Measurements from ENCODE around the gene CASP8. TPM values are rescaled to one million over a fixed set of nuclear protein-coding genes. Genes with fewer than 3 reads are reported as not detected.

CASP8 gene
- total RNA-seq, 1 experiment from 2014 or later, result 32.8 TPM

DNA sequence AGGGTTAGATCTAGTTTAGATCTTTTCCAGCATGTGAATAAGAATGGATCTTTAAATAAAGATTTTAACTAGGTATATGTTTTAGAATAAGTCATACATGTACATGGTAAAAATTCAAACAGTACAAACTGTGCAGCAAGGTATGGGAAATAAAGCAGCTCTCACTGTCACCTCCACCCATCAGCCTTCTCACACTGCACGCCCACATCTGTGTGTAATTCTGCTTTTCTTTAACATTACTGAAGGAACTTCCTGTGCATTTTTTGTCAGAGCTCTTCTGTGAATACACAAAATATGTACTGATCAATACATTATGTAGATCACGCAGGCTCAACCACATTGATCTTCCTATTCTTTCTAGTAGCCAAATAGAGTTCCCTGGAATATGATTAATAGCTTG, 3.4 kb downstream of the CASP8 start:
- BruUV-seq (replicated peaks), result no TSS peak
- no peak for DNase-seq (ENCODE audit: unreplicated experiment)
- ChIA-PET CTCF (no interaction called here), POLR2A (interaction anchor here (0.6 kb wide), 1 partner anchor 379 kb away, joined by 3 read pairs; no protein-coding TSS in a partner anchor)
- H3K27ac Mint-ChIP-seq (ENCODE audit: low read depth, unreplicated experiment), result no peak overlapping the region
- no peak overlapping the region for H3K4me3 Mint-ChIP-seq (ENCODE audit: unreplicated experiment)
- H3K9me3 Mint-ChIP-seq (ENCODE audit: unreplicated experiment), result no peaks in the 10 kb centered on the region
- H3K27me3 Mint-ChIP-seq (ENCODE audit: insufficient read depth, unreplicated experiment), result no peaks in the 10 kb centered on the region
- H3K36me3 Mint-ChIP-seq (ENCODE audit: insufficient read depth, unreplicated experiment), result peaks cover 22% of the 10 kb centered on the region
- intact Hi-C loops (cut with micrococcal nuclease), result no loop called here
- H3K4me1 Mint-ChIP-seq (ENCODE audit: insufficient read depth, unreplicated experiment), result peaks cover 30% of the 10 kb centered on the region
- TF ChIP-seq, protein P1, sequence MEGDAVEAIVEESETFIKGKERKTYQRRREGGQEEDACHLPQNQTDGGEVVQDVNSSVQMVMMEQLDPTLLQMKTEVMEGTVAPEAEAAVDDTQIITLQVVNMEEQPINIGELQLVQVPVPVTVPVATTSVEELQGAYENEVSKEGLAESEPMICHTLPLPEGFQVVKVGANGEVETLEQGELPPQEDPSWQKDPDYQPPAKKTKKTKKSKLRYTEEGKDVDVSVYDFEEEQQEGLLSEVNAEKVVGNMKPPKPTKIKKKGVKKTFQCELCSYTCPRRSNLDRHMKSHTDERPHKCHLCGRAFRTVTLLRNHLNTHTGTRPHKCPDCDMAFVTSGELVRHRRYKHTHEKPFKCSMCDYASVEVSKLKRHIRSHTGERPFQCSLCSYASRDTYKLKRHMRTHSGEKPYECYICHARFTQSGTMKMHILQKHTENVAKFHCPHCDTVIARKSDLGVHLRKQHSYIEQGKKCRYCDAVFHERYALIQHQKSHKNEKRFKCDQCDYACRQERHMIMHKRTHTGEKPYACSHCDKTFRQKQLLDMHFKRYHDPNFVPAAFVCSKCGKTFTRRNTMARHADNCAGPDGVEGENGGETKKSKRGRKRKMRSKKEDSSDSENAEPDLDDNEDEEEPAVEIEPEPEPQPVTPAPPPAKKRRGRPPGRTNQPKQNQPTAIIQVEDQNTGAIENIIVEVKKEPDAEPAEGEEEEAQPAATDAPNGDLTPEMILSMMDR (IDR thresholded peaks at IDR 0.05; ENCODE audit: unreplicated experiment), result no peak

DNA sequence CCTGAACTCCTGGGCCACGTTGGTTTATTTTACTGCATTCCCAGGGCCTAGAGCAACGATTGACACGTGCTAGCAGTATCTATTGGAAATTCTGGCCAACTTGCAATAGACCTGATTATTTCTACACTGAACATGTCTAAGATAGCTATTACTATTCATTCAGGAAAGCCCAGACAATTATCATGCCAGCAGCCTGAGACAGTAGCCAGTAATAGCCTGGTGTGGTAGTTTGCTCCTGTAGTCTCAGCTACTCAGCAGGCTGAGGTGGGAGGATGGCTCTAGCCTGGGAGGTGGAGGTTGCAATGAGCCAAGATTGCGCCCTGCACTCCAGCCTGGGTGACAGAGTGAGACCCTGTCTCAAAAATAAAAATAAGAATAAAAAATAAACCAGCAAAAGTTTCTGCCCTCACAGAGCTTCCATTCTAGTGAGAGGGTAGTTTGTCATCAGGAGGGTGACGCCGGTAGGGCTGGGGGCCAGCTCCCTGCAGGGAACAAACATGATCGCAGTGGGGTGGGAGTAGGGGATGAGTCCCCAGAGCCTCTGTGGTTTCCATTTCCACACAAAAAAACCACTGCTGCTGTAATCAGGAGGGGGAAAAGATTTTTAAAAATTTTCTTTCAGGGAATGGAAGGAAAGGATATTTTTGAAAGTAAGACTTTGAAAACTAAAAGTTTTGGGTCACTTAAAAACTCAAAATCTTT, 4.3 kb downstream of the CASP8 start:
- Mint-ChIP-seq H3K4me1 (ENCODE audit: insufficient read depth, unreplicated experiment) (peaks cover 30% of the 10 kb centered on the region), H3K4me3 (ENCODE audit: unreplicated experiment) (no peak overlapping the region), H3K36me3 (ENCODE audit: insufficient read depth, unreplicated experiment) (peaks cover 30% of the 10 kb centered on the region), H3K27ac (ENCODE audit: low read depth, unreplicated experiment) (no peak overlapping the region), H3K27me3 (ENCODE audit: insufficient read depth, unreplicated experiment) (no peaks in the 10 kb centered on the region), H3K9me3 (ENCODE audit: unreplicated experiment) (no peaks in the 10 kb centered on the region)
- TF ChIP-seq, protein P1 (IDR thresholded peaks at IDR 0.05; ENCODE audit: unreplicated experiment), result no peak
- DNase-seq (ENCODE audit: unreplicated experiment), result no peak
- ChIA-PET CTCF (interaction anchor here (0.6 to 1.5 kb wide), 5 partner anchors 15 to 186 kb away, joined by 3 to 7 read pairs (median 6); no protein-coding TSS in a partner anchor), POLR2A (interaction anchor here (0.6 to 0.7 kb wide), 2 partner anchors 187 to 378 kb away, joined by 3 read pairs; partner anchors contain the start of genes STRADB and TRAK2)
- intact Hi-C loops (cut with micrococcal nuclease), result no loop called here
- no TSS peak for BruUV-seq (replicated peaks)

DNA sequence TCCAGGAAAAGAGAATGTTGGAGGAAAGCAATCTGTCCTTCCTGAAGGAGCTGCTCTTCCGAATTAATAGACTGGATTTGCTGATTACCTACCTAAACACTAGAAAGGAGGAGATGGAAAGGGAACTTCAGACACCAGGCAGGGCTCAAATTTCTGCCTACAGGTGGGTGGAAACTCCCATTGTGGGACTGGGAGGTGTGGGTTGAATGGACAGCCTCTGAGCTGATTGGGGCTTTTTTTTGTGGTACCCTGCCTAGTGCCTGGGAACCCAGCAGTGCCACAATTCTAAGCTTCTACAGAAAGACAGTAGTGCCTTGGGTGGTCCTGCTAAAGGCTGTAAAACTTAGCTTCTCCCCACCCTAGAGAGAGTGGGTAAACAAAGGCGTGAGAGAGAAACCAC, 6.3 kb downstream of the CASP8 start:
- H3K4me3 Mint-ChIP-seq (ENCODE audit: unreplicated experiment), result no peak overlapping the region
- peaks cover 48% of the 10 kb centered on the region for H3K36me3 Mint-ChIP-seq (ENCODE audit: insufficient read depth, unreplicated experiment)
- intact Hi-C loops (cut with micrococcal nuclease), result no loop called here
- DNase-seq (ENCODE audit: unreplicated experiment), result no peak
- TF ChIP-seq, protein P1 (IDR thresholded peaks at IDR 0.05; ENCODE audit: unreplicated experiment), result no peak
- CTCF ChIA-PET, result no interaction called here
- H3K27me3 Mint-ChIP-seq (ENCODE audit: insufficient read depth, unreplicated experiment), result no peaks in the 10 kb centered on the region
- H3K27ac Mint-ChIP-seq (ENCODE audit: low read depth, unreplicated experiment), result peak overlapping the region; percentile 54
- BruUV-seq (replicated peaks), result no TSS peak
- H3K9me3 Mint-ChIP-seq (ENCODE audit: unreplicated experiment), result no peaks in the 10 kb centered on the region
- POLR2A ChIA-PET, result interaction anchor here (0.5 to 0.7 kb wide), 2 partner anchors 271 to 371 kb away, joined by 3 to 4 read pairs; no protein-coding TSS in a partner anchor
- peaks cover 20% of the 10 kb centered on the region for H3K4me1 Mint-ChIP-seq (ENCODE audit: insufficient read depth, unreplicated experiment)

DNA sequence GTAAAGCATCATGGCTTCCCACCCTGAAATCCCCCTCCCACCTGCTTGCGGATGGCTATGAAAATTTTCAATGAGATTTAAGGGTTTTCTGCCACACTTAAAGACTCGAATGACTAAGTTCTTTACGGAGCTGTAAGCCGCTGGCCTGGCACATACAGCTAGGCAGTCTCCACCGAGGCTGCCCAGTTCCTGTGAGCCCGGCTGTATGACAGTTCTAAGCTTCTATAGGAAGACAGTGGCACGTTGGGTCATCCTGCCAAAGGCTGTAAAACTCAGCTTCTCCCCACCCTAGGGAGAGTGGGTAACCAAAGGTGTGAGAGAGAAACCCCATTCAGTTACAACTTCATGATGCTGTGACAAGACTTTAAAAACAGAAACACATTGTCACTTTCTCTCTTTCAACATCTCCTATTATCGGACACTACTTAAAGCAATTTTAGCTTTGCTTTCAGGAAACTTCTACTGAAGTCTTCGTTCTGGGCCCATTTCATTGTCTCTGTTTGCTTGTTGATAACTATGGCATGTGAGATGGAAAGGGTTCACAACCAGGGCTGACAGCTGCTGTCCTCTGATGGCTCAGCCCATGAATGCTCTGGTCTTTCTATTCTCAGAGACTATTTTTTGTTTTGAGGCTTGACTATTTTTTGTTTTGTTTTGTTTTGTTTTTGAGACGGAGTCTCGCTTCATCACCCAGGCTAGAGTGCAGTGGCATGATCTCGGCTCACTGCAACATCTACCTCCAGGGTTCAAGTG, 7.1 kb downstream of the CASP8 start:
- CTCF ChIA-PET, result interaction anchor here (1.2 kb wide), 1 partner anchor 31 kb away, joined by 3 read pairs; no protein-coding TSS in a partner anchor
- no peak overlapping the region for H3K4me3 Mint-ChIP-seq (ENCODE audit: unreplicated experiment)
- POLR2A ChIA-PET, result interaction anchor here (0.6 kb wide), 1 partner anchor 14 kb away, joined by 3 read pairs; no protein-coding TSS in a partner anchor
- no peaks in the 10 kb centered on the region for H3K9me3 Mint-ChIP-seq (ENCODE audit: unreplicated experiment)
- no peaks in the 10 kb centered on the region for H3K27me3 Mint-ChIP-seq (ENCODE audit: insufficient read depth, unreplicated experiment)
- BruUV-seq (replicated peaks), result no TSS peak
- H3K36me3 Mint-ChIP-seq (ENCODE audit: insufficient read depth, unreplicated experiment), result peaks cover 52% of the 10 kb centered on the region
- TF ChIP-seq, protein P1 (IDR thresholded peaks at IDR 0.05; ENCODE audit: unreplicated experiment), result no peak
- no peak overlapping the region for H3K27ac Mint-ChIP-seq (ENCODE audit: low read depth, unreplicated experiment)
- DNase-seq (ENCODE audit: unreplicated experiment), result no peak
- intact Hi-C loops (cut with micrococcal nuclease), result no loop called here
- peaks cover 15% of the 10 kb centered on the region for H3K4me1 Mint-ChIP-seq (ENCODE audit: insufficient read depth, unreplicated experiment)
